Measurements from ENCODE around the gene RAD18. TPM values are rescaled to one million over a fixed set of nuclear protein-coding genes. Genes with fewer than 3 reads are reported as not detected.

The RAD18 gene
- total and polyA plus RNA-seq, 2 donors (not counting 1 experiment from before 2014, with no cell fraction given): 4.8 to 21.3 TPM

DNA sequence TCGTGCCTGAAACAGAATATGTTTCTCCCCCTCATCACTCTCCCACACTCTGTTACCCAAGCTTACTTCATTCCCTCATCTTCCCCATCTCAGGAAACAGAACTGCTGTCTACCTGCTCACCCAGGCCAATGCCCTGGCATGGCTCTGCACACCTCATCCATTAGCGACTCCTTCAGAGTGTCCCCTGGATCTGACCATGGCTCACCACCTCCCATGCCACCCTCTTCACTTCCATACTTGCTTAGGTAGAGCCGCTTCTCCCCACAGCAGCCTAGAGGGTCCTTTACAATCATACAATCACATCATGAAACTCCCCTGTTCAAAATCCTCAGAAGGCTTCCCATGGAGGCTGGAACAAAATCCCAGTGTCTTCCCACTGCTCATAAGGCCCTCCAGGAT, 33.9 kb upstream of the RAD18 start:
- H2AFZ ChIP-seq (ENCODE audit: insufficient read depth, low read depth, low read length, poor library complexity, severe bottlenecking): no peak overlapping the region
- DNase-seq (no peak), ATAC-seq (ENCODE audit: low read depth) (no peak)
- Mint-ChIP-seq H3K9me3 (ENCODE audit: insufficient read depth) (no peaks in the 10 kb centered on the region), H3K27ac (no peak overlapping the region), H3K4me1 (no peaks in the 10 kb centered on the region), H3K27me3 (peaks cover 20% of the 10 kb centered on the region), H3K4me3 (no peak overlapping the region)
- ChIA-PET CTCF (no interaction called here), POLR2A (no interaction called here)
- H3K79me2 ChIP-seq (ENCODE audit: control insufficient read depth, insufficient read depth, low read length): no peaks in the 10 kb centered on the region
- no peak overlapping the region for H3K9ac ChIP-seq (ENCODE audit: low read length)
- TF ChIP-seq, protein P1, sequence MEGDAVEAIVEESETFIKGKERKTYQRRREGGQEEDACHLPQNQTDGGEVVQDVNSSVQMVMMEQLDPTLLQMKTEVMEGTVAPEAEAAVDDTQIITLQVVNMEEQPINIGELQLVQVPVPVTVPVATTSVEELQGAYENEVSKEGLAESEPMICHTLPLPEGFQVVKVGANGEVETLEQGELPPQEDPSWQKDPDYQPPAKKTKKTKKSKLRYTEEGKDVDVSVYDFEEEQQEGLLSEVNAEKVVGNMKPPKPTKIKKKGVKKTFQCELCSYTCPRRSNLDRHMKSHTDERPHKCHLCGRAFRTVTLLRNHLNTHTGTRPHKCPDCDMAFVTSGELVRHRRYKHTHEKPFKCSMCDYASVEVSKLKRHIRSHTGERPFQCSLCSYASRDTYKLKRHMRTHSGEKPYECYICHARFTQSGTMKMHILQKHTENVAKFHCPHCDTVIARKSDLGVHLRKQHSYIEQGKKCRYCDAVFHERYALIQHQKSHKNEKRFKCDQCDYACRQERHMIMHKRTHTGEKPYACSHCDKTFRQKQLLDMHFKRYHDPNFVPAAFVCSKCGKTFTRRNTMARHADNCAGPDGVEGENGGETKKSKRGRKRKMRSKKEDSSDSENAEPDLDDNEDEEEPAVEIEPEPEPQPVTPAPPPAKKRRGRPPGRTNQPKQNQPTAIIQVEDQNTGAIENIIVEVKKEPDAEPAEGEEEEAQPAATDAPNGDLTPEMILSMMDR (IDR thresholded peaks at IDR 0.05): no peak
- no peak for TF ChIP-seq EZH2 (IDR thresholded peaks at IDR 0.05; ENCODE audit: borderline replicate concordance, insufficient read depth, low read depth, low read length, poor library complexity, severe bottlenecking)
- no peak overlapping the region for H3K4me3 ChIP-seq (ENCODE audit: control extremely low read depth in 1 of 5, extremely low read depth in 1 of 5, insufficient read depth in 1 of 5, low read depth in 2 of 5, low read length in 4 of 5)
- H3K36me3 ChIP-seq (replicated peaks in 1 of 2; ENCODE audit: control extremely low read depth in 1 of 2, control insufficient read depth in 1 of 2, extremely low read depth in 1 of 2, insufficient read depth in 2 of 2, low read length in 1 of 2): no peaks in the 10 kb centered on the region
- 81% methylated on average over 3 of the region's 3 CpGs for WGBS (ENCODE audit: insufficient coverage)
- no peak overlapping the region for H3K27ac ChIP-seq (ENCODE audit: low read length in 2 of 2)
- no peaks in the 10 kb centered on the region for H3K4me1 ChIP-seq (ENCODE audit: control insufficient read depth in 2 of 2, insufficient read depth in 2 of 2, low read length in 2 of 2)
- H3K9me3 ChIP-seq (ENCODE audit: control extremely low read depth in 1 of 3, control insufficient read depth in 2 of 3, insufficient read depth in 1 of 3, low read length in 2 of 3): no peaks in the 10 kb centered on the region
- no peaks in the 10 kb centered on the region for H4K20me1 ChIP-seq (ENCODE audit: control insufficient read depth, insufficient read depth, low read length, poor library complexity, severe bottlenecking)
- no peak overlapping the region for H3K4me2 ChIP-seq (replicated peaks; ENCODE audit: low read depth, low read length, poor library complexity, severe bottlenecking)
- peaks cover 0 to 7% (median 0%) of the 10 kb centered on the region in 4 experiments for H3K27me3 ChIP-seq (replicated peaks in 1 of 4; ENCODE audit: control extremely low read depth in 1 of 4, control insufficient read depth in 3 of 4, insufficient read depth in 4 of 4, low read length in 3 of 4)
- intact Hi-C loops (cut with micrococcal nuclease): no loop called here

DNA sequence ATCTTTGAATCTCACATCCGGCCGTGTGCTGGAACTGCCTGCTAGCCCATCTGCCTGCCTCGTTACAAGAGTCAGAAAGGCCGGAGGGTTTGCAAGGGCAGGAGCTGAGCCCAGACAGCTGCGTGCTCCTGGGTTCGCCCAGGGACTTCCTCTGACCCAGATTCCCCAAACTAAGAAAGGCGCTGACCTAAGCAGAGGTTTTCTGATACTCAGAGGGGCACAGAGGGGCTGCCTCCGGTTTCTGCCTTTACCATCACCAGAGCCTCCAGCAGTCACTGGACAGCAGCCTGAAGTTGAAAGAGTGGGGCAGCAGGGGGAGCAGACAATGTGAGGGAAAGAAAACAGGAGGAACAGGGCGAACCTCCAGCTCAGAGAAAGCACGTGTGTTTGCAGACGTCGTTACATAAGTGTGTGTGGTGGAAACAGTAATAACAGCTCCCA, 33.4 kb upstream of the RAD18 start:
- peaks cover 0 to 7% (median 0%) of the 10 kb centered on the region in 4 experiments for H3K27me3 ChIP-seq (replicated peaks in 1 of 4; ENCODE audit: control extremely low read depth in 1 of 4, control insufficient read depth in 3 of 4, insufficient read depth in 4 of 4, low read length in 3 of 4)
- no peaks in the 10 kb centered on the region for H3K79me2 ChIP-seq (ENCODE audit: control insufficient read depth, insufficient read depth, low read length)
- H3K27me3 Mint-ChIP-seq: peaks cover 20% of the 10 kb centered on the region
- no peak overlapping the region for H3K27ac Mint-ChIP-seq
- DNase-seq (no peak), ATAC-seq (ENCODE audit: low read depth) (no peak)
- H3K9me3 Mint-ChIP-seq (ENCODE audit: insufficient read depth): no peaks in the 10 kb centered on the region
- intact Hi-C loops (cut with micrococcal nuclease): no loop called here
- H3K4me3 ChIP-seq (ENCODE audit: control extremely low read depth in 1 of 5, extremely low read depth in 1 of 5, insufficient read depth in 1 of 5, low read depth in 2 of 5, low read length in 4 of 5): no peak overlapping the region
- H4K20me1 ChIP-seq (ENCODE audit: control insufficient read depth, insufficient read depth, low read length, poor library complexity, severe bottlenecking): no peaks in the 10 kb centered on the region
- H3K4me3 Mint-ChIP-seq: no peak overlapping the region
- TF ChIP-seq, protein P1 (IDR thresholded peaks at IDR 0.05): no peak
- TF ChIP-seq EZH2 (IDR thresholded peaks at IDR 0.05; ENCODE audit: borderline replicate concordance, insufficient read depth, low read depth, low read length, poor library complexity, severe bottlenecking): no peak
- H3K9me3 ChIP-seq (ENCODE audit: control extremely low read depth in 1 of 3, control insufficient read depth in 2 of 3, insufficient read depth in 1 of 3, low read length in 2 of 3): no peaks in the 10 kb centered on the region
- WGBS (ENCODE audit: insufficient coverage): 96% methylated on average over 7 of the region's 12 CpGs
- no peak overlapping the region for H3K27ac ChIP-seq (ENCODE audit: low read length in 2 of 2)
- no peaks in the 10 kb centered on the region for H3K36me3 ChIP-seq (replicated peaks in 1 of 2; ENCODE audit: control extremely low read depth in 1 of 2, control insufficient read depth in 1 of 2, extremely low read depth in 1 of 2, insufficient read depth in 2 of 2, low read length in 1 of 2)
- H3K9ac ChIP-seq (ENCODE audit: low read length): no peak overlapping the region
- CTCF ChIA-PET: no interaction called here
- H3K4me1 ChIP-seq (ENCODE audit: control insufficient read depth in 2 of 2, insufficient read depth in 2 of 2, low read length in 2 of 2): no peaks in the 10 kb centered on the region
- POLR2A ChIA-PET: no interaction called here
- H3K4me1 Mint-ChIP-seq: no peaks in the 10 kb centered on the region
- H3K4me2 ChIP-seq (replicated peaks; ENCODE audit: low read depth, low read length, poor library complexity, severe bottlenecking): no peak overlapping the region
- H2AFZ ChIP-seq (ENCODE audit: insufficient read depth, low read depth, low read length, poor library complexity, severe bottlenecking): no peak overlapping the region
